Mesodermal cell (in vitro differentiated cells): ENCODE results near the gene SCAMP2.

Experiments used
- H3K27ac ChIP-seq: 2 replicates; pipeline ENCODE4 v1.7.0; 2013; ENCODE audit warnings: mild to moderate bottlenecking, low read depth, low read length, moderate library complexity; ENCODE audit not compliant: severe bottlenecking
- H3K36me3 ChIP-seq: 2 replicates; pipeline ENCODE4 v1.7.1; 2013; ENCODE audit warnings: mild to moderate bottlenecking, low read length, moderate library complexity; ENCODE audit not compliant: control insufficient read depth, insufficient read depth
- H3K4me1 ChIP-seq: one replicate; pipeline ENCODE4 v1.7.1; 2013; ENCODE audit warnings: mild to moderate bottlenecking, low read length; ENCODE audit not compliant: insufficient read depth, control insufficient read depth, poor library complexity, severe bottlenecking
- H3K4me3 ChIP-seq: 2 replicates; pipeline ENCODE4 v1.7.0; 2013; ENCODE audit warnings: low read length, control low read depth, mild to moderate bottlenecking; ENCODE audit not compliant: insufficient read depth, poor library complexity, severe bottlenecking; ENCODE audit errors: extremely low read depth
- H3K9me3 ChIP-seq: 2 replicates; pipeline ENCODE4 v1.7.1; 2013; ENCODE audit warnings: mild to moderate bottlenecking, low read length, moderate library complexity; ENCODE audit not compliant: control insufficient read depth
- WGBS, 2 experiments: methylation state at CpG; one replicate each; pipeline ENCODE4 v1.1.5; 2013; ENCODE audit warnings: missing lambda C conversion rate in 2 of 2; ENCODE audit not compliant: insufficient coverage in 2 of 2; 5-methylcytosine and 5-hydroxymethylcytosine counted together

SCAMP2 gene

DNA sequence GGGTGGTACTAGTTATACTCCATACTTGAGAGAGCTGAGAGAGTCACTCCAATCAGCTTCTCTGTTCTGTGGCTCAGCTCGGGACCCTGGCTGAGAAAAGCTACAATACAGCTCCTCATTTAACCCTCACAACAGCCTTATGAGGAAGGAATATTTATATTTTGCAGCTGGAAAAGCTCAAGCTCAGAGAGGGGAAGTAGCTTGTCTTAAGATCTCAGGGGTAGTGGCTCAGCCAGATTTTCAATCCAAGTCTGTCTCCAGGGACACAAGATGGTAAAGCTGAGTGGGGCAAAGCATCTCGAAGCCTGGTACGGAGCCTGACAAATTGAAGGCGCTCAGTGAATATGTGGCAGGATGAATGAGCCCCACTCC, 14.8 kb downstream of the SCAMP2 start:
- Histone ChIP-seq H3K4me1 (no peaks in the 10 kb centered on the region), H3K36me3 (peaks cover 23% of the 10 kb centered on the region)
- WGBS, 2 experiments = 100% methylated on average over 3 of the region's 4 CpGs

DNA sequence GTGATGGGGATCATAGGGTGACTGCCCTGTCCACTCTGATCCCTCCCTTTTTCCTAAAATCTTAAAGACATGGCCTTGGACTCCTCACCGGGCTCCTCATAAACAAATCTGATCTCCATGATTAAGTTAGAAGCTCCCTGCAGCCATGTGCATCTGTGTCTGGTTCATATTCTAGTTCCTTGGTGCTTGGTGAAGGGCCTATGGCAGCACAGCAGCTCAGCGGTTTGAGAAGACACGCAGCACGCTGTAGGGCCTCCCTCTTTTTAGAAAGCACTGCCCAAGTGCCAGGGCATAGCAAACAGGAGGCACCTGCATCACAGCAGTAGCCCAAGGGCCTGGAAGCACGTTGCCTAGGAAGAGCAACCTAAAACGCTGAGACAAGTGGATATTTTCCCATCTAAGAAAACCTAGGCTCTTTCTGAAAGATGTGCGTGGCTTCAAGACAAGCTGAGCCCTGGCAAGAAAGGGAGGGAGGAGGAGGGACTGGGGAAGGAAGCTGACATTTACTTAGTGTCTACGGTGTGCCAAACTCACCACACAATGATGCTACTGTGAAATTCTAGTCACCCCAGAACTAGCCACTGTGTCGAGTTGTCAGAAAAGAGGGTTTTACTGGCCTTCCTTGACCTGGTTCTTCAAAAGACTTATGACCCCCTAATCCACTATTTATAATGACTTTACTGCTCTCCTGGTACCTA, 15.3 kb downstream of the SCAMP2 start:
- WGBS, 2 experiments = 84 to 94% methylated on average over 7 to 8 of the region's 9 CpGs
- Histone ChIP-seq H3K27ac (no peak overlapping the region), H3K4me3 (no peak overlapping the region)

More for the DNA sequence above, 14.8 kb downstream of the SCAMP2 start:
- Histone ChIP-seq H3K27ac (no peak overlapping the region), H3K4me3 (no peak overlapping the region), H3K9me3 (no peaks in the 10 kb centered on the region)

DNA sequence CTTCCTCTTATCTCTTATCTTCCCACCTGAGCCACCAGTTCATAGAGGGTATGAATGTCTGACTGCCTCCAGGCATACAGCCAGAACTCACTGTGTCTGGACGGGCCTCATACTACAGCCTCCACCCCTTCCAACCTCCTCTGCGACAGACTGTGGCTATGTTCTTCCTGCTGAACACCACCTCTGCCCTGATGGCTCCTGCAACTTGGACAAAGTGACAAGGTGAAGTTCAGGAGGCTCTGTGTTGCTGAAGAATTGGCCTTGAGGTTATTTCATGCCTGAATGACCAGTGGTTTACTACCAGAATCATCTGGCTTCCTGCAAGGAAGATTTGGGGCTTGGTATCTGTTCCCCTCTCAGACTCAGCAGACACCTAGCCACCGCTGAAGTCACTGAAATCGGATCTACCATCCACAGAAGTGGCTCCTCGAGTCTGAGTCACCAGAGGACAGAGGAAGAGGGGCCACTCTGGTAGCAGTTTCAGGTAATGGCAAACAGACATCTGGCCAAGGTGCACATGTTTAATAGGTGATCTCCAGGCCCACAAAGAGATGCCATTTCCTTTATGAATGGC, 16.0 kb downstream of the SCAMP2 start:
- Histone ChIP-seq H3K4me1 (no peaks in the 10 kb centered on the region), H3K9me3 (no peaks in the 10 kb centered on the region), H3K4me3 (no peak overlapping the region), H3K36me3 (peaks cover 34% of the 10 kb centered on the region), H3K27ac (no peak overlapping the region)
- 87 to 96% methylated on average over 3 of the region's 5 CpGs for WGBS, 2 experiments

More for the DNA sequence above, 15.3 kb downstream of the SCAMP2 start:
- Histone ChIP-seq H3K9me3 (no peaks in the 10 kb centered on the region), H3K36me3 (peaks cover 27% of the 10 kb centered on the region), H3K4me1 (no peaks in the 10 kb centered on the region)

DNA sequence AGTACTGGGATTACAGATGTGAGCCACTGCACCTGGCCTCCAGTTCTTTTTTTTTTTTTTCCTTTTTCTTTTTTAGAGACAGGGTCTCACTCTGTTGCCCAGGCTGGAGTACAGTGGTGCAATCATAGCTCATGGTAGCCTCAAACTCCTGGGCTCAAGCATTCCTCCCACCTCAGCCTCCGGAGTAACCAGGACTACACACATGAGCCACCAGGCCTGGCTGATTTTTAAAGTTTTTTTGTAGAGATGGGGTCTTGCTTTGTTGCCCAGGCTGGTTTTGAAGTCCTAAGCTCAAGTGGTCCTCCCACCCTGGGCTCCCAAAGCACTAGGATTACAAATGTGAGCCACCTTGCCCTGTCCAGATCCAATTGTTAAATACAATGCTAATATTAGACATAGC, 16.6 kb downstream of the SCAMP2 start:
- no peaks in the 10 kb centered on the region for H3K9me3 ChIP-seq
- no peak overlapping the region for H3K27ac ChIP-seq
- no CpG with 5 or more reads among the region's 1 CpG for WGBS, 2 experiments
- no peaks in the 10 kb centered on the region for H3K4me1 ChIP-seq
- H3K36me3 ChIP-seq = peaks cover 40% of the 10 kb centered on the region
- H3K4me3 ChIP-seq = no peak overlapping the region

DNA sequence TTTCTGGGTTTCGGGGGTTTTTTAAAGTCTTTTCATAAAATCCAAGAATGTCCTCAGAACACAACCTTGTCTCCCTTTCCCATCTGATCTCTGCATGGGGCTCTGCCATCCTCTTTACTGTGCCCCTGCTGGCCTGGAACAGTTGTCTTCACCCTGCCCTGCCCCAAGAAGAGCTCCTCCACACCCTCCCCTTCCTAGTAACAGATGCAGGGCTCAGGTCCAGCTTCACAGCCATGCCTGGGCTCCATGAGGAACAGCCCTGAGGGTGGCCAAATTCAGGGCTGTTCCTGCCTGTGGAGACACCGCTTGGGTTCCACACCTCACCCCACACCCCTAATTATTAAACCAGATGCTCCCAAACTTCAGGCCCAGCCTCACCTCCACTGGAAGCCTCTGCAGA, 17.3 kb downstream of the SCAMP2 start:
- no peak overlapping the region for H3K4me3 ChIP-seq
- peaks cover 47% of the 10 kb centered on the region for H3K36me3 ChIP-seq
- no peak overlapping the region for H3K27ac ChIP-seq
- no peaks in the 10 kb centered on the region for H3K4me1 ChIP-seq
- 100% methylated on average over 1 of the region's 2 CpGs; no CpG with 5 or more reads in 1 of the 2 experiments for WGBS, 2 experiments
- no peaks in the 10 kb centered on the region for H3K9me3 ChIP-seq

DNA sequence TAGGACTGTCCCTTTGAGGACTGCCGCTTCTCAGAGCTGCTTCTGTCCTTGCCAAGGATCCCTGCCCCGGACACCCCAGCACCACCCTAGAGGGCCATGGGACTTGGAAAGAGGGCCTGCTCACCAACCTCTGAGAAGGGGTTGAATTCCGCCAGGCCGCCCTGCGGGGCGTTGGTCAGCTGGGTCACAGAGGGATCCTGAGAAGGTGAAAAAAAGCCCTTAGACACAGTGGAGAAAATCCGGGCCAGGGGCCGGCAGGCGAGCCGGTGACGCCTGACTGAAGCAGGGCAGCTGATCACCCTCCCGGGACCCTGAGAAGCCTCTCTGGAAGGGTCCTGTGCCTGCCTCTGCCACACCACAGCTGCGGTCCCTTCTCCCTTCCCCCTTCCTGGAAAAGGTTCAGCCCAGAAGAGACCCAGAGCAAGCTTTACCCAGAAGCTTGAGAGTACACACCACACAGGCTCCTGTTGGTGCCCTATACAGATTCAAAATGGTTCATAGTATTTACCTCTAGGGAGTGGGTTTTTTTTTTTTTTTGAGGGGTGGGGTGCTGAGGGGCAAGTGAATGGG, 18.6 kb downstream of the SCAMP2 start:
- H3K4me1 ChIP-seq = no peaks in the 10 kb centered on the region
- H3K4me3 ChIP-seq = no peak overlapping the region
- H3K27ac ChIP-seq = no peak overlapping the region
- 97 to 100% methylated on average over 11 to 12 of the region's 13 CpGs for WGBS, 2 experiments
- no peaks in the 10 kb centered on the region for H3K9me3 ChIP-seq
- peaks cover 60% of the 10 kb centered on the region for H3K36me3 ChIP-seq

DNA sequence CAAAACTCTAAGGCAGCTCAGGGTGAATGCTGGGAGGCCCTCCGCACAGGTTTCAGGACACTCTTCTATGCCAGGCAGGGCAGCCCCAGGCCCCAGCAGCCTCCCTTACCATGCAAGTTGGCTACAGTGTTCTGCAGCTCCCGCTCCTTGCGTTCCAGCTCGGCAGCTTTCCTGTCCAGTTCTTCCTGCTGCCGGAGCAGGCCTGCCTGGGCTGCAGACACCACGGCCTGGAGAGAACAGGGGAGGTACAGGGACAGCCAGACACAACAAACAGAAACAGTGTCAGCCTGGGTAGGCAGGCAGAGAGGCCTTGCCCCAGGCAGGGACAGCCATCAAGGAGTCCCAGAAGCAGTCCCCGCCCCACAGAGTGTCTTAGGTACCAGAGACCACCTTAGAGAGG, 21.2 kb downstream of the SCAMP2 start:
- WGBS, 2 experiments = 91 to 98% methylated on average over 6 to 7 of the region's 7 CpGs
- H3K36me3 ChIP-seq = peaks cover 72% of the 10 kb centered on the region
- H3K9me3 ChIP-seq = no peaks in the 10 kb centered on the region
- no peaks in the 10 kb centered on the region for H3K4me1 ChIP-seq
- no peak overlapping the region for H3K27ac ChIP-seq
- H3K4me3 ChIP-seq = no peak overlapping the region

DNA sequence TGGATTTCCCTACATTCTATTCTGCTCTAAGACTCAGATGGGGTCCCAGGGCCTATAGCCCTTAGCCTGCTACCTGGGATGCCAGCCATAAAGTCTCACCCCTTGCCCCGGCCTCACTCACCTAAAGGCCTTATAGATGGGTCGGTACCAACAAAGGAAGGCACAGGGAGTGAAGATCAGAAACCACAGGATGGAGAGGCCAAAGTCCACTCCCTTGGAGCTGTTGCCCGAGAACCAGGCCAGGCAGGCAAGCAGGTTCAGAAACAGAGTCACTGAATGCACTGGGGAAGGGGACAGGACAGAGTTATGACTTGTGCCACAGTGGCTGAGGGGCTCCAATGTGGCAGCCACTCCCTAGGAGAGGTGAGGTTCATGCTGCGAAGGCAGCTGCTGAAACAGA, 22.8 kb downstream of the SCAMP2 start:
- 91 to 100% methylated on average over 3 to 4 of the region's 4 CpGs for WGBS, 2 experiments
- Histone ChIP-seq H3K4me1 (no peaks in the 10 kb centered on the region), H3K36me3 (peaks cover 76% of the 10 kb centered on the region), H3K27ac (no peak overlapping the region), H3K9me3 (no peaks in the 10 kb centered on the region), H3K4me3 (no peak overlapping the region)

DNA sequence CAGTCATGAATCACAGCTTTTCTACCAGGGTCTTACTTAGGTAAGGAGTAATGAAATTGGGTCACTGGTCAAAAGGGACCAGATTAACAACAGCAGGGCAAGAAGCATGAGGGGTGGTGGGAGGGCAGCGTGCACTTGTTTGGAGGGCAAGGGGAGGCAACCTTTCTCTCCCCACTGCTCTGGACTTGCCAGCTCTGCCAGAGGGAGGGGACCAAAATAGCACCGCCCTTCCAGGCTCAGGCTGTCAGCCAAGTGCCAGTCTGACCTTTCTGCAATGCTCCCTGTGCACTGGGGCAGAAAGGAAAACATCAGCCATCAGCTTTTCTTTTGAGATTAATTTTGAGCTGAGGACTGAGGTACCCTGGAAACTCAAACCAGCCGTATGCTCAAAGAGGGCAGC, 25.7 kb downstream of the SCAMP2 start:
- peaks cover 6% of the 10 kb centered on the region for H3K4me1 ChIP-seq
- H3K27ac ChIP-seq = no peak overlapping the region
- H3K36me3 ChIP-seq = peaks cover 60% of the 10 kb centered on the region
- H3K9me3 ChIP-seq = no peaks in the 10 kb centered on the region
- no peak overlapping the region for H3K4me3 ChIP-seq
- WGBS, 2 experiments = 91 to 100% methylated on average over 3 of the region's 3 CpGs

DNA sequence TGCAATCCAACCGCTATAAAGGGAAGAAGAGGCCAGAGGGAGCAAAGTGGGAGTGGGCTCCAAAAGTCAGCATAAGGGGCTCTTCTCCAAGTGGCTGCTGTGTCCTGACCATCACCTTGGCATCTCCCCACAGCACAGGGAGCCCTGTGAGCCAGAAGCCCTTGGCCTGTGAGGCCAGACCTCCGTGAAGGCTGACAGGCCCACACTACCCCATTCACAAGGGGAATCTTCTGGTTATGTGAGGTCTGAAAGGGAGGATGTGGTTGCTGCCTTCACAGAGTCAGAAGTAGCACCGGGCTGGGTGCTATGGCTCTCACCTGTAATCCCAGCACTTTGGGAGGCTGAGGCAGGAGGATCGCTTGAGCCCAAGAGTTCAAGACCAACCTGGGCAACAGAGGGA, 27.6 kb downstream of the SCAMP2 start:
- peaks cover 9% of the 10 kb centered on the region for H3K4me1 ChIP-seq
- H3K36me3 ChIP-seq = peaks cover 45% of the 10 kb centered on the region
- no peak overlapping the region for H3K27ac ChIP-seq
- no peaks in the 10 kb centered on the region for H3K9me3 ChIP-seq
- WGBS, 2 experiments = 91 to 92% methylated on average over 3 of the region's 4 CpGs
- H3K4me3 ChIP-seq = no peak overlapping the region

DNA sequence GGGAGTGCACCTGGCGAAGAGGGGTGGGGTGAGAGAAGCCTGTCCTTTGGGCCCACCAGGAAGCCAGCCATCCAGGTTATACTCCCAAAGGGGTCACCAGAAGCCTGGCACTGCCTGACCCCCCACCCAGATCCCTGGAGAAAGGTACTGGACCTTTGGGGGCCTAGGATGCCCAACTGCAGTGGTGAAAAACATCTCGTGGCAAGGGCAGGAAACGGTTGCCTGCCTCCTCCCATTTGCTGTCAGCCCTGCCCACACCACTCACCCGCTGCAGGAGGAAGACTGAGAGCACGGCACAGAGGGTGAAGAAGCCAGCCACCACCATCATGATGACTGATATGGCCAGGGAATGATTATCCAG, 28.0 kb downstream of the SCAMP2 start:
- H3K4me3 ChIP-seq = no peak overlapping the region
- no peak overlapping the region for H3K27ac ChIP-seq
- H3K36me3 ChIP-seq = peaks cover 43% of the 10 kb centered on the region
- peaks cover 9% of the 10 kb centered on the region for H3K4me1 ChIP-seq
- WGBS, 2 experiments = 93 to 97% methylated on average over 4 to 5 of the region's 5 CpGs
- no peaks in the 10 kb centered on the region for H3K9me3 ChIP-seq
